Mesothelial cell of epicardium (in vitro differentiated cells): Measurements from ENCODE around the gene WBP1L. TPM values are rescaled to one million over a fixed set of nuclear protein-coding genes. Genes with fewer than 3 reads are reported as not detected.

ENCODE experiments used
- DNase-seq, 2 experiments: peaks; one replicate each; pipeline ENCODE4 v3.0.0; 2021; ENCODE audit warnings: low spot score in 2 of 2; ENCODE audit not compliant: unreplicated experiment in 2 of 2
- H3K27ac Mint-ChIP-seq: 2 replicates; pipeline ENCODE4 v1.8.0; 2021; ENCODE audit warnings: mixed read lengths
- H3K27me3 Mint-ChIP-seq: 2 replicates; pipeline ENCODE4 v1.8.0; 2021; ENCODE audit warnings: low read depth, mixed read lengths
- H3K36me3 Mint-ChIP-seq: 2 replicates; pipeline ENCODE4 v1.8.0; 2021; ENCODE audit warnings: mixed read lengths
- H3K4me1 Mint-ChIP-seq: 2 replicates; pipeline ENCODE4 v1.8.0; 2021; ENCODE audit warnings: mixed read lengths
- H3K4me3 Mint-ChIP-seq: 2 replicates; pipeline ENCODE4 v1.8.0; 2021; ENCODE audit warnings: mild to moderate bottlenecking, moderate library complexity, mixed read lengths
- H3K9me3 Mint-ChIP-seq: 2 replicates; pipeline ENCODE4 v1.8.0; 2021; ENCODE audit warnings: mixed read lengths
- CTCF ChIP-seq: fragments of 200-600 bp; sonication (generic); IDR thresholded peaks from one replicate; pipeline ENCODE4 v1.5.0; 2021; ENCODE audit warnings: antibody characterized with exemption; ENCODE audit not compliant: unreplicated experiment
- total RNA-seq: library from RNA; stranded (reverse); gene quantifications from 3 replicates; pipeline ENCODE4 v1.2.1, GENCODE V29; 2021

Gene WBP1L
- total RNA-seq, 1 donor from 2014 or later: 56.7 TPM

DNA sequence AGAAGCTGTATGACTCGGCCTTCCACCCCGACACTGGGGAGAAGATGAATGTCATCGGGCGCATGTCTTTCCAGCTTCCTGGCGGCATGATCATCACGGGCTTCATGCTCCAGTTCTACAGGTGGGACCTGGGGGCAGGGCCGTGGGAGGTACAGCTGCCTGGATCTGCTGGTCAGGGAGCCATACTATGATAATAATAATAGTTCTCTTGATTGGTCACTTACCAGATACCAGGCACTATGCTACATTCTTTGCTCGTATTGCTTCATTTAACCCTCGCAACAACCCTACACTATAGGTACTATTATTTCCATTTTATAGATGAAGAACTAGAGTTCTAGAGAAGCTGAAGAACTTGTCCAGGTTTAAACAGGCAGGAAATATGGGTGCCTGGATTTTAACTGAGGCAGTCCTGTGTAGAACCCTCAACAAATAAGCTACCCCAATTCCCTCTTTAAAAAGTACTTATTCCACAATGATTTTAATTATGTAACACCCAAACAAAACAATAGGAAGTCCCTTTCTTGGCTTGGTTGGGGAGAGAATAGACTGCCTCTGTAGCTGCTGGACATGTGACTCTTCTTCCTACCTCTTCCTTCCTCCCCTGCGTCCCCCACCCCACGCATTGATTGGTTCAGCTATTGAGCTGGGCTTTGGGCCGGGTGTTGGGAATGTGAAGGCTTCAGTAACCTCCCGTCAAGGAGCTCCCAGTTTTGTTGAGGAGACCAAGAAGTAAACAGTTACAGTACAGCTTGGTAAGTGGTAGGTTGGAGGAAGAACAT lies 16.5 kb upstream of the WBP1L start:
- no peak for TF ChIP-seq CTCF
- Mint-ChIP-seq H3K36me3 (peaks cover 18% of the 10 kb centered on the region), H3K4me1 (peaks cover 3% of the 10 kb centered on the region), H3K4me3 (no peak overlapping the region), H3K27me3 (no peaks in the 10 kb centered on the region), H3K27ac (no peak overlapping the region), H3K9me3 (peaks cover 5% of the 10 kb centered on the region)
- no peak for DNase-seq

DNA sequence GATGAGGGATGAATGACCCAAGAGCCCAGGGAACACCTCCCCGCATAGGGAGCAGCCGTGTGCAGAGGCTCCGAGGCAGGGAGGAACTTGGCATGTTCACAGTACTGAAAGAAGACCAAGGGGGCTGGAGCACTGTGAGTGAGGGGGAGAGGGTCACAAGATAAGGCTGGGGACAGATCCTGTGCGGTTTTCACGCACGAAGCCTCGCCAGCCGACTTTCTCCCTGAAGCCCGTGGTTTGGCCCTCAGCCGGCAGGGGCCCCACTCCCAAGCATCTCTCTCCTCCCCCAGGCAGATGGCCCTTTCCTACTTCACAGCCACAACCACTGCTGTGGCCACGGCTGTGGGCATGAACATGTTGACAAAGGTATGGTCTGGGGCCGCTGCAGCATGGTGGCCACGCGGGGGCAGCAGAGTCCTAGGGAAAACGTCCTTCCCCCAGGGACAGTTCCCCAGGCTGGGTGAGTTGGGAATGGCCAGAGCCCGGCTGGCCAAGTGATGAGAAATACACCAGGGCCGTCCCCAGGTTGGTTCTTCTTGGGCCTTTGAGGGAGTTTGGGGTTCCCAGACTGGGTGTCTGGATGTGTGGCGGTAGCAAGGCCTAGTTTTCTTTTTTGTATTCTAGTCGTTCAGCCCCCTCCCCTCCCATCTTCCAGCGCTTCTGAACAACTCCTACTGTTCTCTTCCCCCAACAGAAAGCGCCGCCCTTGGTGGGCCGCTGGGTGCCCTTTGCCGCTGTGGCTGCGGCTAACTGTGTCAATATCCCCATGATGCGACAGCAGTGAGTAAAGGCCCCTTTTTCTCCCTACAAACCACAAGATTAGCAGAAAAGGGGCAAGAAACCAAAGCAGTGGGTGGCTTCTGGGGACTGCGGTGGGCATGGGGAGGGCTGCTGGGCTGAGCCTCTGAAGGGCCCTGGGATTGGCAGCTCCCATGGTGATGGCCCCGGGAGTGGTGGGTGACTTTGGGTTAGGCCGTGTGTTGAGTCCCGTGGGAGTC lies 14.4 kb upstream of the WBP1L start:
- Mint-ChIP-seq H3K36me3 (peaks cover 21% of the 10 kb centered on the region), H3K4me1 (peaks cover 3% of the 10 kb centered on the region), H3K27ac (peak overlapping the region; percentile 47), H3K27me3 (no peaks in the 10 kb centered on the region), H3K4me3 (no peak overlapping the region), H3K9me3 (peaks cover under 1% of the 10 kb centered on the region)
- DNase-seq: peak; percentile 74 to 92
- TF ChIP-seq CTCF: peak; percentile 83

DNA sequence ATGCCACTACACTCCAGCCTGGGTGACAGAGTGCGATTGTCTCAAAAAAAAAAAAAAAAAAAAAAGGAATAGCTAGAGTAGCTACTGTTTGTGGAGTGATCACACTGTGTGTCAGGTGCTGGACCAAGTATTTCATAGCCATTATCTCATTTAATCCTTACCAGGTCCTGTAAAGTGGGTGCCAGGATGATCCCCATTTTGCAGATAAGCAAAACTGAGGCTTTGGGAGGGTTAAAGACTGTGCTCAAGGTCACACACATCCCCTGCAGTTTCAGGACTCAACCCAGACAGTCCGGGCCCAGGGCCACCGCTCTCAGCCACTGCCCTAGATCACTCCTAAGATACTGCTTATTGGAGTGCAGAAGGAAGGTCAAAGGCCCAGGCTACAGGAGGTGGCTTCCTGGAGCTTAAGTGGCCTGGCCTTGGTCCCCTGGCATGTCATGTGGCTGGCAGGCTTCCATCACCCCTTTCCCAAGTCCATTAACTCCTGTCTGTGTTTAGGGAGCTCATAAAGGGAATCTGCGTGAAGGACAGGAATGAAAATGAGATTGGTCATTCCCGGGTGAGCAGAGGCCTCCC lies 12.4 kb upstream of the WBP1L start:
- H3K4me3 Mint-ChIP-seq: no peak overlapping the region
- peaks cover 3% of the 10 kb centered on the region for H3K4me1 Mint-ChIP-seq
- H3K36me3 Mint-ChIP-seq: peaks cover 14% of the 10 kb centered on the region
- no peak for DNase-seq
- TF ChIP-seq CTCF: no peak
- H3K27ac Mint-ChIP-seq: no peak overlapping the region
- H3K27me3 Mint-ChIP-seq: no peaks in the 10 kb centered on the region
- no peaks in the 10 kb centered on the region for H3K9me3 Mint-ChIP-seq

DNA sequence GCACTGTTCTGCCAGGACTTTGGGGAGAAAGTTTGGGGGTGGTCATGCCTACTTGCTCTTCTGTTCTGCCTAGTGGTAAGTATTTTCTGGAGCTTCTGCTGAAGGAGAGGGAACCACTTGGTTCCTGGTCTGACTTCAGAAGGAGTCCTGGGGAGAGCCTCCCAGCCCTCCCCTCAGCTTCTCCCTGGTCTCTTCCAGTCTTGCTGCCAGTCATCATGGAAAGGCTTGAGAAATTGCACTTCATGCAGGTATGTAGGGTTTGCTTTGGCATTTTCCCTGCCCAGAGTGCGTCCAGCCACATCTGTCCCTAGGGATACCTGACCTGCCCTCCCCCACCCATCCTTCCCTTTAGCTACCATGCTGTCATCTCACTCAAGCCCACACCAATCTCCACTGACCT lies 11.1 kb upstream of the WBP1L start:
- no peak for DNase-seq
- TF ChIP-seq CTCF: no peak
- no peaks in the 10 kb centered on the region for H3K27me3 Mint-ChIP-seq
- no peaks in the 10 kb centered on the region for H3K9me3 Mint-ChIP-seq
- peaks cover 3% of the 10 kb centered on the region for H3K4me1 Mint-ChIP-seq
- no peak overlapping the region for H3K4me3 Mint-ChIP-seq
- no peak overlapping the region for H3K27ac Mint-ChIP-seq
- H3K36me3 Mint-ChIP-seq: peaks cover 15% of the 10 kb centered on the region

DNA sequence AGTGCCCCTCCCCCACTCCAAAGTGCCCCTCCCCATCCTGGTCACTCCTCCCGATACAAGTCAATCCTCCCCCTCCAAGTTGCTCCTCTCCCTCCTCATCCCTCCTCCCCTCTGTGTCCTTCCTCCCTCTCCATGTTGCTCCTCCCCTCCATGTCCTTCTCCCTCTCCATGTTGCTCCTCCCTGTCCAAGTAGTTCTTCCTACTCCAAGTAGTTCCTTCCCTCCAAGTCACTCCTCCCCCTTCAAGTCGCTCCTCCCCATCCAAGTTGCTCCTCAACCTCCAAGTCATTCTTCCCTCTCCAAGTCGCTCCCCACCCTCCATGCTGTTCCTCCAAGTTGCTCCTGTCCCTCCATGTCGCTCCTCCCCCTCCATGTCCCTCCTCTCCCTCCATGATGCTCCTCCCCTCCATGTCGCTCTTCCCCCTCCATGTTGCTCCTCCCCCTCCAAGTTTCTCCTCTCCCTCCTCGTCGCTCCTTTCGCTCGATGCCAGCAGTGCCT lies 8.6 kb upstream of the WBP1L start:
- H3K36me3 Mint-ChIP-seq: peaks cover 14% of the 10 kb centered on the region
- H3K9me3 Mint-ChIP-seq: no peaks in the 10 kb centered on the region
- no peak overlapping the region for H3K27ac Mint-ChIP-seq
- no peak for TF ChIP-seq CTCF
- no peaks in the 10 kb centered on the region for H3K27me3 Mint-ChIP-seq
- no peaks in the 10 kb centered on the region for H3K4me1 Mint-ChIP-seq
- H3K4me3 Mint-ChIP-seq: no peak overlapping the region
- no peak for DNase-seq
